Activated naive CD8-positive, alpha-beta T cell treated with anti-CD3 and anti-CD28 coated beads, Interleukin-2, amount 50 U/mL, for 24 hours (primary cell): ENCODE data around the gene CCNK.

Source experiments
- ATAC-seq: fragments of 150-1000 bp; cut with Tn5 transposase; one replicate; pipeline ENCODE4 v1.10.0; 2021
- DNase-seq: peaks from one replicate; pipeline ENCODE4 v3.0.0; 2021
- H3K27ac Mint-ChIP-seq: one replicate; pipeline ENCODE4 v1.8.0; 2021; ENCODE audit warnings: mild to moderate bottlenecking, mixed read lengths
- H3K27me3 Mint-ChIP-seq: one replicate; pipeline ENCODE4 v1.8.0; 2021; ENCODE audit warnings: mixed read lengths
- H3K36me3 Mint-ChIP-seq: one replicate; pipeline ENCODE4 v1.8.0; 2021; ENCODE audit warnings: low read depth, mixed read lengths
- H3K4me1 Mint-ChIP-seq: one replicate; pipeline ENCODE4 v1.8.0; 2021; ENCODE audit warnings: mixed read lengths
- H3K4me3 Mint-ChIP-seq: one replicate; pipeline ENCODE4 v1.8.0; 2021; ENCODE audit warnings: mild to moderate bottlenecking, moderate library complexity, mixed read lengths
- H3K9me3 Mint-ChIP-seq: one replicate; pipeline ENCODE4 v1.8.0; 2021; ENCODE audit warnings: mixed read lengths

Gene CCNK

GRCh38 chr14:99508896-99509629, 27.9 kb downstream of the CCNK start:
- Mint-ChIP-seq H3K27me3 (no peaks in the 10 kb centered on the region), H3K4me3 (no peak overlapping the region), H3K27ac (no peak overlapping the region), H3K9me3 (no peaks in the 10 kb centered on the region), H3K4me1 (no peaks in the 10 kb centered on the region), H3K36me3 (peaks cover 34% of the 10 kb centered on the region)
- ATAC-seq (no peak), DNase-seq (no peak)

GRCh38 chr14:99509871-99510555, 28.8 kb downstream of the CCNK start:
- Mint-ChIP-seq H3K27ac (no peak overlapping the region), H3K36me3 (peaks cover 27% of the 10 kb centered on the region), H3K27me3 (no peaks in the 10 kb centered on the region), H3K9me3 (no peaks in the 10 kb centered on the region), H3K4me1 (no peaks in the 10 kb centered on the region), H3K4me3 (no peak overlapping the region)
- DNase-seq = no peak
- ATAC-seq = no peak

GRCh38 chr14:99510556-99511139, 29.4 kb downstream of the CCNK start:
- Mint-ChIP-seq H3K27me3 (no peaks in the 10 kb centered on the region), H3K9me3 (no peaks in the 10 kb centered on the region), H3K27ac (no peak overlapping the region), H3K4me3 (no peak overlapping the region), H3K36me3 (peaks cover 24% of the 10 kb centered on the region), H3K4me1 (no peaks in the 10 kb centered on the region)
- ATAC-seq (no peak), DNase-seq (no peak)

GRCh38 chr14:99511421-99512109, 30.4 kb downstream of the CCNK start:
- H3K36me3 Mint-ChIP-seq = peaks cover 19% of the 10 kb centered on the region
- DNase-seq = no peak
- H3K27me3 Mint-ChIP-seq = no peaks in the 10 kb centered on the region
- no peaks in the 10 kb centered on the region for H3K4me1 Mint-ChIP-seq
- ATAC-seq = no peak
- no peak overlapping the region for H3K4me3 Mint-ChIP-seq
- H3K27ac Mint-ChIP-seq = no peak overlapping the region
- H3K9me3 Mint-ChIP-seq = no peaks in the 10 kb centered on the region

- Mint-ChIP-seq H3K27me3 (no peaks in the 10 kb centered on the region), H3K4me1 (no peaks in the 10 kb centered on the region), H3K9me3 (no peaks in the 10 kb centered on the region), H3K4me3 (no peak overlapping the region), H3K36me3 (peaks cover 17% of the 10 kb centered on the region), H3K27ac (no peak overlapping the region)
- ATAC-seq (no peak), DNase-seq (no peak)
These were observed 30.9 kb downstream of the CCNK start for GRCh38 chr14:99512110-99512449.

GRCh38 chr14:99512571-99513182, 31.5 kb downstream of the CCNK start:
- peaks cover 15% of the 10 kb centered on the region for H3K36me3 Mint-ChIP-seq
- no peaks in the 10 kb centered on the region for H3K9me3 Mint-ChIP-seq
- no peaks in the 10 kb centered on the region for H3K27me3 Mint-ChIP-seq
- no peak overlapping the region for H3K27ac Mint-ChIP-seq
- ATAC-seq (no peak), DNase-seq (no peak)
- H3K4me1 Mint-ChIP-seq = no peaks in the 10 kb centered on the region
- no peak overlapping the region for H3K4me3 Mint-ChIP-seq

- ATAC-seq (no peak), DNase-seq (no peak)
- no peaks in the 10 kb centered on the region for H3K4me1 Mint-ChIP-seq
- no peaks in the 10 kb centered on the region for H3K9me3 Mint-ChIP-seq
- H3K4me3 Mint-ChIP-seq = no peak overlapping the region
- H3K27ac Mint-ChIP-seq = no peak overlapping the region
- H3K27me3 Mint-ChIP-seq = no peaks in the 10 kb centered on the region
- H3K36me3 Mint-ChIP-seq = peaks cover 12% of the 10 kb centered on the region
These were observed 32.0 kb downstream of the CCNK start for GRCh38 chr14:99513183-99513694.

GRCh38 chr14:99513946-99514551, 32.8 kb downstream of the CCNK start:
- H3K27me3 Mint-ChIP-seq = no peaks in the 10 kb centered on the region
- no peaks in the 10 kb centered on the region for H3K9me3 Mint-ChIP-seq
- H3K36me3 Mint-ChIP-seq = peaks cover 5% of the 10 kb centered on the region
- no peak overlapping the region for H3K4me3 Mint-ChIP-seq
- H3K4me1 Mint-ChIP-seq = no peaks in the 10 kb centered on the region
- H3K27ac Mint-ChIP-seq = no peak overlapping the region
- no peak for DNase-seq
- no peak for ATAC-seq

- no peak for DNase-seq
- Mint-ChIP-seq H3K27ac (no peak overlapping the region), H3K4me1 (no peaks in the 10 kb centered on the region), H3K4me3 (no peak overlapping the region), H3K36me3 (no peaks in the 10 kb centered on the region), H3K9me3 (no peaks in the 10 kb centered on the region), H3K27me3 (no peaks in the 10 kb centered on the region)
- no peak for ATAC-seq
These were observed 33.5 kb downstream of the CCNK start for GRCh38 chr14:99514552-99515300.

GRCh38 chr14:99515301-99516155, 34.3 kb downstream of the CCNK start:
- Mint-ChIP-seq H3K36me3 (no peaks in the 10 kb centered on the region), H3K27me3 (no peaks in the 10 kb centered on the region), H3K9me3 (no peaks in the 10 kb centered on the region), H3K4me1 (no peaks in the 10 kb centered on the region), H3K4me3 (no peak overlapping the region), H3K27ac (no peak overlapping the region)
- DNase-seq (no peak), ATAC-seq (no peak)

GRCh38 chr14:99516156-99516870, 35.1 kb downstream of the CCNK start:
- DNase-seq = no peak
- Mint-ChIP-seq H3K4me1 (no peaks in the 10 kb centered on the region), H3K9me3 (no peaks in the 10 kb centered on the region), H3K27me3 (no peaks in the 10 kb centered on the region), H3K36me3 (no peaks in the 10 kb centered on the region), H3K27ac (no peak overlapping the region), H3K4me3 (no peak overlapping the region)
- no peak for ATAC-seq

- Mint-ChIP-seq H3K36me3 (no peaks in the 10 kb centered on the region), H3K4me3 (no peak overlapping the region), H3K27me3 (no peaks in the 10 kb centered on the region), H3K4me1 (no peaks in the 10 kb centered on the region), H3K9me3 (no peaks in the 10 kb centered on the region), H3K27ac (no peak overlapping the region)
- no peak for DNase-seq
- ATAC-seq = no peak
These were observed 35.8 kb downstream of the CCNK start for GRCh38 chr14:99516871-99517642.
